ENCODE measurements around the gene EZH2.

Gene EZH2

GRCh38 chr7:148912758-148913541 is 28.9 kb upstream of the EZH2 start:
- in situ Hi-C loops (cut with MboI; ENCODE audit: low sequenced_read_pairs), result no loop called here
- Histone ChIP-seq H3K9me3 (no peaks in the 10 kb centered on the region), H3K27me3 (ENCODE audit: low read depth) (no peaks in the 10 kb centered on the region), H3K4me1 (peaks cover 11% of the 10 kb centered on the region), H3K36me3 (replicated peaks) (no peaks in the 10 kb centered on the region), H3K4me3 (no peak overlapping the region)
- DNase-seq (ENCODE audit: low spot score in 2 of 2), result no peak

- H3K36me3 ChIP-seq (replicated peaks), result no peaks in the 10 kb centered on the region
- in situ Hi-C loops (cut with MboI; ENCODE audit: low sequenced_read_pairs), result no loop called here
- H3K9me3 ChIP-seq, result no peaks in the 10 kb centered on the region
- peaks cover 11% of the 10 kb centered on the region for H3K4me1 ChIP-seq
- no peak overlapping the region for H3K4me3 ChIP-seq
- no peaks in the 10 kb centered on the region for H3K27me3 ChIP-seq (ENCODE audit: low read depth)
- DNase-seq (ENCODE audit: low spot score in 2 of 2), result no peak
Observed at GRCh38 chr7:148912151-148912550, 28.1 kb upstream of the EZH2 start.

DNA sequence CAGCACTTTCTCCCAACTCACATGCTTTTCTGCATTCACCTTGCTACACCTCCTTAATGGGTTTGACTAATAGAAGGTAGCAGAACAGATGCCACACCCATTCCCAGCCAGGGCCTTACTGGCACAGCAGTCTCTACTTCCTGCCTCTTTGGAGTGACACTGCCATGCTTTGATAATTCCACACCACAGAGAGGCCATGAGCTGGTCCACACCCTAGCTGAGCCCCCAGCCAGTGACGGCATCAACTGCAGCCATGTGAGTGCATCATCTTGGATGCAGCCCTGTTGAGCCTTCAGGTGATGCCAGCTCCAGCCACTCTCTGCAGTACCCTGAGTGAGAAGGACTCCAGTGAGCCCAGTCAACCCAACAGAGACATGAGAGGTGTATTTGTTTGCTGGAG is 27.5 kb upstream of the EZH2 start:
- Histone ChIP-seq H3K27me3 (ENCODE audit: low read depth) (no peaks in the 10 kb centered on the region), H3K36me3 (replicated peaks) (no peaks in the 10 kb centered on the region), H3K9me3 (no peaks in the 10 kb centered on the region), H3K4me1 (peaks cover 11% of the 10 kb centered on the region), H3K4me3 (no peak overlapping the region)
- in situ Hi-C loops (cut with MboI; ENCODE audit: low sequenced_read_pairs), result no loop called here
- no peak for DNase-seq (ENCODE audit: low spot score in 2 of 2)

- Histone ChIP-seq H3K9me3 (no peaks in the 10 kb centered on the region), H3K4me1 (no peaks in the 10 kb centered on the region; the same call in 1 of the 2 replicates), H3K4me3 (no peak overlapping the region), H3K36me3 (replicated peaks) (no peaks in the 10 kb centered on the region), H3K27me3 (ENCODE audit: low read depth) (no peaks in the 10 kb centered on the region)
- in situ Hi-C loops (cut with MboI; ENCODE audit: low sequenced_read_pairs), result no loop called here
- DNase-seq (ENCODE audit: low spot score in 2 of 2), result no peak
Observed at GRCh38 chr7:148909568-148909967, 25.5 kb upstream of the EZH2 start.

DNA sequence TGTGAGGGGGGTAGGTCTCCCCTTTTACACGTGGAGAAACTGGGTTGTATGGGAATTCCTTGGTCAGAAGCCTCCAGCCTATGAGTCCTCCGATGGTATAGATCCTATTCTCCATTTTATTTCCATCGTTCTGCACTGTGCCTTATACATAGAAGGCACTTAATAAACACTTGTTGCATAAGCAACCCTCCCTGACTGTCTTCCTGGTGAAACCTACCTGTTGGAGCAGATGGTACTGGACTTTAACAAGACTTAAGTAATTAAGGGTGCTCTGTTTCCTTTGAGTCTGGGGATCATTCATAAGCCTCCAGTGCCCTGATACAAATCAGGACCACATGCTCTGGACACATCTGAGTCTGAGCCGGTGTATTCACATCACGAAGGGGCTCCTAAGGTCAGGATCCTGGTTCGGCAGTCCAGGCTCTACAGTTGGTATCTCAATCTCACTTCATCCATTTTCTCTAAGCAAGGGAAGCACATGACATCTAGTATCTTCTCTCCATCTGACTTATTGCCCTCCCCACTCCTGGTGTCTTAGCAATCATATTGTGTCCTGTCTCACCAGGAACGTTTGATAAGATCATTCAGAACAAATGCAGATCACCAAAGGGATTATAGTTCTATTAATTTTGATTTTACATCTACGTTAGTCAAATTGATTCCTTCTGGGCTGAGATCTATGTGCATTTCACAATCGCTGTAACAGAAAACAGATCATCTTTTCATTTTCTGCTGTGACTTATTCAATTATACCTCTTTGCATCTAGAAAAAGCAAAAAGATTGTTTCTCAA is 22.8 kb upstream of the EZH2 start:
- in situ Hi-C loops (cut with MboI; ENCODE audit: low sequenced_read_pairs), result no loop called here
- no peak for DNase-seq (ENCODE audit: low spot score in 2 of 2)
- no peaks in the 10 kb centered on the region for H3K27me3 ChIP-seq (ENCODE audit: low read depth)
- H3K4me3 ChIP-seq, result no peak overlapping the region
- H3K9me3 ChIP-seq, result no peaks in the 10 kb centered on the region
- H3K4me1 ChIP-seq, result no peaks in the 10 kb centered on the region
- no peaks in the 10 kb centered on the region for H3K36me3 ChIP-seq (replicated peaks)

DNA sequence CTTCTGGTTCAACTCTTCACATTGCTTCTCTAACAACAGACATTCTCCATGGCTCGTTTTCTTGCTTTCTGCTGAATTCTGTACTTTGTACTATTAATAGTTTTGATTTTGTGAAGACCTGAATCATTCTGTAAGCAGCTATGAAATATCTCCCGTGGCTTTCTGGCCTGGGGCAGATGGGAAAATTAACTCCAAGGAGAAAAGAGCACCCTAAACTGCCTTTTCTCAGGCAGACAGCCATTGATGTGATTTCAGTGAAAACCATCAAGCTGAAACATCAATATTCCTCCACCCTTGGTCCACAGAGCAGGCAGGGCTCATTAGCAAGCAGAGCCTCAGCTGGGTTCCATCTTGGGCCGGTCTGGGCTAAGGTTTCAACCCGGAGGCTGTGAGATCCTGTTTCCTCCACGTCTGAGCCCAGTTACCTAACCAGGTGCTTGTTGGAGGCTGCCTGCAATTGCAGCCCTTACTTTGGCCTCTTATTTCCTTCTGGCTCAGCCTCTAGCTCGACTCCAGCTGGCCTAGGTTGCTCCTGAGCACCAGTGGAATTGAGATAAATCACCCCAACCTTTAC is 21.1 kb upstream of the EZH2 start:
- H3K9me3 ChIP-seq, result no peaks in the 10 kb centered on the region
- H3K4me1 ChIP-seq, result no peaks in the 10 kb centered on the region
- H3K27me3 ChIP-seq (ENCODE audit: low read depth), result no peaks in the 10 kb centered on the region
- no peaks in the 10 kb centered on the region for H3K36me3 ChIP-seq (replicated peaks)
- in situ Hi-C loops (cut with MboI; ENCODE audit: low sequenced_read_pairs), result no loop called here
- no peak for DNase-seq (ENCODE audit: low spot score in 2 of 2)
- no peak overlapping the region for H3K4me3 ChIP-seq

DNA sequence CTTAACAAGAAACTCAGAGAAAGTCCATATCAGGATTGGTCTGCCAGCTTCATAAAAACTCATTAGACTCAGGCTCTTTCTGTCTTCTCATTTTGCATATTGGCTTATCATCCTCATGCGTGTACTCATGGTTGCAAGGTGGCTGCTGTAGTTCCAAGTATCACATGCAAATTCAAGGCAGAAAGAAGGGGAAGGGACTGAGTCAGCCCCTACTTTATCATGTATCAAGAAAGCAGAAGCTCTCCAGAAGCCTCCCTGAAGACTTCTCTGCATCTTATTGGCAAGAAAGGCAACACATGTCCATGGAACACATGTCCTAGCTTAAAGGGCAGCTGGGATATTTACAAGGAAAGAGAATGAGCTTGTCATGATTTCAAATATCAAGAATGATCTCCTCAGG is 19.4 kb upstream of the EZH2 start:
- no peaks in the 10 kb centered on the region for H3K27me3 ChIP-seq (ENCODE audit: low read depth)

DNA sequence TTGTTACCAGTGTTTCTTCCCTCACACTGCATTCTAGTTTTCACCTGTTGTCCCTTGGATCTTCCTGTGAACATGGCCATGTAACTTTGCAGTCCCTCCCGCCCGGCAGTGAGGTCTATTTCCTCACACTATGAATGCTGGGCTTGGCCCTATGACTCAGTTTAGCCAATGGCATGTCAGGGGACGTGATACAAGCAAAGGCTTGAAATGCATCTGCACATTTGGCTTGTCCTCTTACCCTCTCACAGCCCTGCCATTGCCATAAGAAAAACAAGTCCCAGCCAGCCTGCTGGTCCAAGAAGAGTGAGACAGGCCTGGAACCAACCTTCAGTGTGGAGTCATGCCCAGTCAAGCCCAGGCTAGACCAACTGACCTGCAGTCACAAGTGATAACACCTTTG is 17.1 kb upstream of the EZH2 start:
- in situ Hi-C loops (cut with MboI; ENCODE audit: low sequenced_read_pairs), result no loop called here
- H3K36me3 ChIP-seq (replicated peaks), result no peaks in the 10 kb centered on the region
- H3K27me3 ChIP-seq (ENCODE audit: low read depth), result no peaks in the 10 kb centered on the region
- DNase-seq (ENCODE audit: low spot score in 2 of 2), result no peak
- H3K9me3 ChIP-seq, result no peaks in the 10 kb centered on the region
- no peaks in the 10 kb centered on the region for H3K4me1 ChIP-seq
- no peak overlapping the region for H3K4me3 ChIP-seq

More for the DNA sequence above, 19.4 kb upstream of the EZH2 start:
- no peaks in the 10 kb centered on the region for H3K4me1 ChIP-seq
- no peak for DNase-seq (ENCODE audit: low spot score in 2 of 2)
- no peak overlapping the region for H3K4me3 ChIP-seq
- H3K36me3 ChIP-seq (replicated peaks), result no peaks in the 10 kb centered on the region
- no peaks in the 10 kb centered on the region for H3K9me3 ChIP-seq
- in situ Hi-C loops (cut with MboI; ENCODE audit: low sequenced_read_pairs), result no loop called here

- H3K36me3 ChIP-seq (replicated peaks), result no peaks in the 10 kb centered on the region
- in situ Hi-C loops (cut with MboI; ENCODE audit: low sequenced_read_pairs), result no loop called here
- peak in 1 of 2 experiments; percentile 25 for DNase-seq (ENCODE audit: low spot score in 2 of 2)
- no peaks in the 10 kb centered on the region for H3K9me3 ChIP-seq
- H3K27me3 ChIP-seq (ENCODE audit: low read depth), result no peaks in the 10 kb centered on the region
- no peak overlapping the region for H3K4me3 ChIP-seq
- H3K4me1 ChIP-seq, result no peaks in the 10 kb centered on the region
Observed at GRCh38 chr7:148898845-148899484, 14.9 kb upstream of the EZH2 start.

GRCh38 chr7:148894591-148894990 is 10.5 kb upstream of the EZH2 start:
- H3K36me3 ChIP-seq (replicated peaks), result no peaks in the 10 kb centered on the region
- no peaks in the 10 kb centered on the region for H3K4me1 ChIP-seq
- in situ Hi-C loops (cut with MboI; ENCODE audit: low sequenced_read_pairs), result no loop called here
- no peak overlapping the region for H3K4me3 ChIP-seq
- no peak for DNase-seq (ENCODE audit: low spot score in 2 of 2)
- H3K9me3 ChIP-seq, result no peaks in the 10 kb centered on the region
- peaks cover 2% of the 10 kb centered on the region; the same call in 1 of the 2 replicates for H3K27me3 ChIP-seq (ENCODE audit: low read depth)

GRCh38 chr7:148893071-148893470 is 9.0 kb upstream of the EZH2 start:
- Histone ChIP-seq H3K27me3 (ENCODE audit: low read depth) (peaks cover 2% of the 10 kb centered on the region; the same call in 1 of the 2 replicates), H3K4me1 (no peaks in the 10 kb centered on the region), H3K36me3 (replicated peaks) (no peaks in the 10 kb centered on the region), H3K9me3 (no peaks in the 10 kb centered on the region), H3K4me3 (no peak overlapping the region)
- in situ Hi-C loops (cut with MboI; ENCODE audit: low sequenced_read_pairs), result no loop called here
- no peak for DNase-seq (ENCODE audit: low spot score in 2 of 2)

- no peak for DNase-seq (ENCODE audit: low spot score in 2 of 2)
- no peaks in the 10 kb centered on the region for H3K36me3 ChIP-seq (replicated peaks)
- no peak overlapping the region for H3K4me3 ChIP-seq
- in situ Hi-C loops (cut with MboI; ENCODE audit: low sequenced_read_pairs), result no loop called here
- no peaks in the 10 kb centered on the region for H3K9me3 ChIP-seq
- H3K4me1 ChIP-seq, result peaks cover 4% of the 10 kb centered on the region; the same call in 1 of the 2 replicates
- H3K27me3 ChIP-seq (ENCODE audit: low read depth), result peaks cover 2% of the 10 kb centered on the region; the same call in 1 of the 2 replicates
Observed at GRCh38 chr7:148888300-148888699, 4.2 kb upstream of the EZH2 start.

GRCh38 chr7:148886844-148887243 is 2.8 kb upstream of the EZH2 start:
- in situ Hi-C loops (cut with MboI; ENCODE audit: low sequenced_read_pairs), result no loop called here
- no peak for DNase-seq (ENCODE audit: low spot score in 2 of 2)
- Histone ChIP-seq H3K4me1 (peaks cover 8% of the 10 kb centered on the region), H3K9me3 (no peaks in the 10 kb centered on the region), H3K27me3 (ENCODE audit: low read depth) (no peaks in the 10 kb centered on the region), H3K36me3 (replicated peaks) (no peaks in the 10 kb centered on the region), H3K4me3 (no peak overlapping the region)
